SK-N-SH (cell line): ENCODE results near the gene GOLPH3L. TPM values are rescaled to one million over a fixed set of nuclear protein-coding genes. Genes with fewer than 3 reads are reported as not detected.
"Not testable (repeated sequence)": the region's sequence is repeated elsewhere in the genome, so short reads cannot be mapped to it uniquely, and the experiment has no call there.

Source experiments
- CTCF ChIA-PET: fragments of 300-600, 350-600 bp; formaldehyde crosslinking; extraction: SDS; loops from one replicate; lab custom pipeline; 2021; lab: Yijun Ruan, JAX
- POLR2A ChIA-PET: fragments of 350-600 bp; sonication (Branson Sonifier 250); formaldehyde crosslinking; extraction: SDS; loops from one replicate; lab custom pipeline; 2020; ENCODE audit warnings: antibody characterized with exemption, inconsistent platforms; lab: Yijun Ruan, JAX
- DNase-seq: peaks from one replicate; pipeline ENCODE4 v3.0.0; 2012
- H2AFZ ChIP-seq: fragments of 200-600 bp; sonication (generic); 2 replicates; pipeline ENCODE4 v1.8.1; 2016; ENCODE audit warnings: antibody characterized with exemption, mild to moderate bottlenecking, low read depth
- H3F3A ChIP-seq: fragments of 200-600 bp; sonication (generic); replicated peaks from 2 replicates; pipeline ENCODE3; 2016; ENCODE audit warnings: antibody characterized with exemption, mild to moderate bottlenecking; ENCODE audit not compliant: insufficient read depth
- H3K27ac ChIP-seq, 2 experiments: fragments of 200-500 bp in 1 of 2; fragments of 200-600 bp in 1 of 2; sonication (Bioruptor generic) in 1 of 2; sonication (generic), shearing (Covaris generic) in 1 of 2; 2 replicates each; pipeline versions ENCODE4 v1.5.1 to v1.6.1; 2014 to 2016; ENCODE audit warnings: low read depth in 2 of 2, inconsistent platforms in 1 of 2, low read length in 1 of 2, mild to moderate bottlenecking in 1 of 2, mixed read lengths in 1 of 2
- H3K27me3 ChIP-seq: fragments of 200-600 bp; sonication (generic), shearing (Covaris generic); 2 replicates; pipeline ENCODE4 v1.6.1; 2016; ENCODE audit warnings: mixed run types; ENCODE audit not compliant: insufficient read depth
- H3K36me3 ChIP-seq, 2 experiments: fragments of 200-500 bp in 1 of 2; fragments of 200-600 bp in 1 of 2; sonication (Bioruptor generic) in 1 of 2; sonication (generic) in 1 of 2; replicated peaks in 1 of 2; 2 replicates each; pipeline versions ENCODE3 to v1.5.1; 2014 to 2016; ENCODE audit warnings: low read length in 1 of 2, mild to moderate bottlenecking in 1 of 2; ENCODE audit not compliant: insufficient read depth in 2 of 2, control insufficient read depth in 1 of 2
- H3K4me1 ChIP-seq, 2 experiments: fragments of 200-500 bp in 1 of 2; fragments of 200-600 bp in 1 of 2; sonication (Bioruptor generic) in 1 of 2; sonication (generic), shearing (Covaris generic) in 1 of 2; 2 replicates each; pipeline versions ENCODE4 v1.5.1 to v1.6.1; 2014 to 2016; ENCODE audit warnings: low read depth in 1 of 2, low read length in 1 of 2, mixed run types in 1 of 2; ENCODE audit not compliant: insufficient read depth in 2 of 2, control insufficient read depth in 1 of 2
- H3K4me2 ChIP-seq: fragments of 200-600 bp; sonication (generic), shearing (Covaris generic); 2 replicates; pipeline ENCODE4 v1.6.1; 2017; ENCODE audit warnings: mixed run types
- H3K4me3 ChIP-seq, 2 experiments: fragments of 200-500 bp in 1 of 2; fragments of 200-600 bp in 1 of 2; sonication (Bioruptor generic) in 1 of 2; sonication (generic), shearing (Covaris generic) in 1 of 2; 2 replicates each; pipeline versions ENCODE4 v1.5.1 to v1.8.1; 2014 to 2016; ENCODE audit warnings: low read depth in 2 of 2, inconsistent platforms in 1 of 2, low read length in 1 of 2, mild to moderate bottlenecking in 1 of 2, mixed read lengths in 1 of 2, moderate library complexity in 1 of 2
- H3K79me2 ChIP-seq: fragments of 200-600 bp; sonication (generic); 2 replicates; pipeline ENCODE4 v1.8.1; 2017; ENCODE audit warnings: mild to moderate bottlenecking; ENCODE audit not compliant: insufficient read depth
- H3K9ac ChIP-seq: fragments of 200-600 bp; sonication (generic); 2 replicates; pipeline ENCODE4 v1.6.1; 2017; ENCODE audit warnings: mixed run types
- H3K9me2 ChIP-seq: fragments of 200-600 bp; sonication (generic); 2 replicates; pipeline ENCODE4 v1.6.1; 2017; ENCODE audit warnings: mixed run types
- H3K9me3 ChIP-seq: fragments of 200-600 bp; sonication (generic); 2 replicates; pipeline ENCODE4 v1.6.1; 2017; ENCODE audit warnings: mixed run types, mild to moderate bottlenecking, moderate library complexity
- H4K20me1 ChIP-seq: fragments of 200-600 bp; sonication (generic); 2 replicates; pipeline ENCODE4 v1.6.1; 2017; ENCODE audit warnings: mild to moderate bottlenecking, mixed run types; ENCODE audit not compliant: insufficient read depth
- ELF1 ChIP-seq: IDR thresholded peaks from 2 replicates; pipeline ENCODE4 v1.4.0; 2012
- EP300 ChIP-seq, 2 experiments: IDR thresholded peaks; 2 replicates each; pipeline versions ENCODE4 v1.4.0 to v1.6.1; 2012; ENCODE audit warnings: borderline replicate concordance in 1 of 2, low read depth in 1 of 2, low read length in 1 of 2
- EZH2phosphoT487 ChIP-seq: fragments of 200-600 bp; sonication (generic); IDR thresholded peaks from 2 replicates; pipeline ENCODE4 v1.6.1; 2017; ENCODE audit warnings: low read depth, mixed run types, mild to moderate bottlenecking, antibody characterized with exemption, moderate library complexity, borderline replicate concordance
- FOXM1 ChIP-seq: IDR thresholded peaks from 2 replicates; pipeline ENCODE4 v1.4.0; 2012; ENCODE audit warnings: low read depth, mild to moderate bottlenecking
- GABPA ChIP-seq: IDR thresholded peaks from 2 replicates; pipeline ENCODE4 v1.4.0; 2012; ENCODE audit warnings: low read depth, mild to moderate bottlenecking
- GATA2 ChIP-seq: sonication (generic); formaldehyde crosslinking; IDR thresholded peaks from 2 replicates; pipeline ENCODE4 v1.5.0; 2020; ENCODE audit warnings: mild to moderate bottlenecking, missing genetic modification reagents
- MEF2A ChIP-seq: IDR thresholded peaks from 2 replicates; pipeline ENCODE4 v1.4.0; 2012; ENCODE audit warnings: low read depth, borderline replicate concordance
- MXI1 ChIP-seq: IDR thresholded peaks from 2 replicates; pipeline ENCODE4 v1.6.1; 2012; ENCODE audit warnings: mild to moderate bottlenecking, low read depth, low read length, improper control_type of control experiment
- NFIC ChIP-seq: IDR thresholded peaks from 2 replicates; pipeline ENCODE4 v1.4.0; 2012; ENCODE audit warnings: borderline replicate concordance
- NRF1 ChIP-seq: IDR thresholded peaks from 2 replicates; pipeline ENCODE4 v1.6.1; 2012; ENCODE audit warnings: low read depth, mild to moderate bottlenecking, low read length
- POLR2AphosphoS5 ChIP-seq: IDR thresholded peaks from 2 replicates; pipeline ENCODE4 v1.6.1; 2012; ENCODE audit warnings: low read depth, low read length
- TEAD4 ChIP-seq: IDR thresholded peaks from 2 replicates; pipeline ENCODE4 v1.4.0; 2012; ENCODE audit warnings: mild to moderate bottlenecking, borderline replicate concordance; ENCODE audit not compliant: insufficient read depth
- WGBS: methylation state at CpG from one replicate; pipeline ENCODE4 v1.1.6; 2017; ENCODE audit warnings: low lambda C conversion rate; 5-methylcytosine and 5-hydroxymethylcytosine counted together
- polyA plus RNA-seq, 3 experiments: library from polyadenylated mRNA; depleted of rRNA; stranded (reverse); fragments of >200 nt; gene quantifications; 2 replicates each; pipeline ENCODE4 v1.2.3, GENCODE V29; 2012
- TF ChIP-seq, protein P1 (sequence below): fragments of 200-600 bp; sonication (generic); IDR thresholded peaks from 2 replicates; pipeline ENCODE4 v1.6.1; 2017; ENCODE audit warnings: antibody characterized with exemption, mild to moderate bottlenecking, moderate library complexity
- TF ChIP-seq, protein P2 (sequence below): fragments of 150-350 bp; IDR thresholded peaks from 2 replicates; pipeline ENCODE4 v1.6.1; 2017; ENCODE audit warnings: antibody characterized with exemption, low read length, low read depth, borderline replicate concordance

Gene GOLPH3L
- polyA plus RNA-seq, 1 of the 3 experiments (the other 2 are of a cell fraction), result 7.8 TPM

DNA sequence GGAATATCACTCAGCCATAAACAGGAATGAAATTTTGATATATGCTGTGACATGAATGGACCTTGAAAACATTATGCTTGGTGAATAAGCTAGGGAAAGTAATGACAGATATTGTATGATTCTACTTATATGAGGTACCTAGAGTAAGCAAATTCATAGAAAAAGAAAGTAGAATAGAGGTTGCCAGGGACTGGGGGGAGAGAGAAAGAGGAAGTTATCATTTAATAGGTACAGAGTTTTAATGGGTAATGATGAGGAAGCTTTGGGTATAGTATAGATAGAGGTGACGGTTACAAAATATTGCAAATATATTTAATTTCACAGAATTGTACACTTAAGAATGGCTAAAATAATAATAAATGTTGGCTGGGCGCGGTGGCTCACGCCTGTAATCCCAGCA lies 36.4 kb downstream of the GOLPH3L start:
- Histone ChIP-seq H3K9me2 (no peaks in the 10 kb centered on the region), H3K9ac (no peak overlapping the region), H3K4me1 (peaks cover 0 to 2% of the 10 kb centered on the region in 2 experiments; a peak in 1 of 4 replicates), H3K27me3 (no peaks in the 10 kb centered on the region), H2AFZ (no peak overlapping the region), H3K27ac (no peak overlapping the region), H3F3A (no peaks in the 10 kb centered on the region), H3K9me3 (no peaks in the 10 kb centered on the region), H3K36me3 (peaks cover 12 to 22% of the 10 kb centered on the region in 2 experiments), H4K20me1 (no peaks in the 10 kb centered on the region), H3K4me2 (no peak overlapping the region), H3K4me3 (no peak overlapping the region), H3K79me2 (no peaks in the 10 kb centered on the region)
- no peak for TF ChIP-seq EZH2phosphoT487
- no peak for TF ChIP-seq ELF1
- no peak for TF ChIP-seq EP300 (IDR thresholded peaks at IDR 0.05; ENCODE audit: borderline replicate concordance in 1 of 2, low read depth in 1 of 2, low read length in 1 of 2)
- TF ChIP-seq, protein P1, sequence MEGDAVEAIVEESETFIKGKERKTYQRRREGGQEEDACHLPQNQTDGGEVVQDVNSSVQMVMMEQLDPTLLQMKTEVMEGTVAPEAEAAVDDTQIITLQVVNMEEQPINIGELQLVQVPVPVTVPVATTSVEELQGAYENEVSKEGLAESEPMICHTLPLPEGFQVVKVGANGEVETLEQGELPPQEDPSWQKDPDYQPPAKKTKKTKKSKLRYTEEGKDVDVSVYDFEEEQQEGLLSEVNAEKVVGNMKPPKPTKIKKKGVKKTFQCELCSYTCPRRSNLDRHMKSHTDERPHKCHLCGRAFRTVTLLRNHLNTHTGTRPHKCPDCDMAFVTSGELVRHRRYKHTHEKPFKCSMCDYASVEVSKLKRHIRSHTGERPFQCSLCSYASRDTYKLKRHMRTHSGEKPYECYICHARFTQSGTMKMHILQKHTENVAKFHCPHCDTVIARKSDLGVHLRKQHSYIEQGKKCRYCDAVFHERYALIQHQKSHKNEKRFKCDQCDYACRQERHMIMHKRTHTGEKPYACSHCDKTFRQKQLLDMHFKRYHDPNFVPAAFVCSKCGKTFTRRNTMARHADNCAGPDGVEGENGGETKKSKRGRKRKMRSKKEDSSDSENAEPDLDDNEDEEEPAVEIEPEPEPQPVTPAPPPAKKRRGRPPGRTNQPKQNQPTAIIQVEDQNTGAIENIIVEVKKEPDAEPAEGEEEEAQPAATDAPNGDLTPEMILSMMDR, result no peak
- TF ChIP-seq FOXM1, result no peak
- TF ChIP-seq GABPA, result no peak
- no peak for TF ChIP-seq MXI1
- no peak for TF ChIP-seq POLR2AphosphoS5
- TF ChIP-seq NRF1, result no peak
- TF ChIP-seq GATA2 (CRISPR knock-in tag), result no peak
- TF ChIP-seq TEAD4, result no peak
- TF ChIP-seq NFIC, result no peak
- TF ChIP-seq, protein P2, sequence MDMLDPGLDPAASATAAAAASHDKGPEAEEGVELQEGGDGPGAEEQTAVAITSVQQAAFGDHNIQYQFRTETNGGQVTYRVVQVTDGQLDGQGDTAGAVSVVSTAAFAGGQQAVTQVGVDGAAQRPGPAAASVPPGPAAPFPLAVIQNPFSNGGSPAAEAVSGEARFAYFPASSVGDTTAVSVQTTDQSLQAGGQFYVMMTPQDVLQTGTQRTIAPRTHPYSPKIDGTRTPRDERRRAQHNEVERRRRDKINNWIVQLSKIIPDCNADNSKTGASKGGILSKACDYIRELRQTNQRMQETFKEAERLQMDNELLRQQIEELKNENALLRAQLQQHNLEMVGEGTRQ, result no peak
- no peak for TF ChIP-seq MEF2A
- WGBS, result 70% methylated on average over 4 of the region's 4 CpGs
- CTCF ChIA-PET, result interaction anchor here (1.2 kb wide), 1 partner anchor 64 kb away, joined by 3 read pairs; no protein-coding TSS in a partner anchor
- no peak for DNase-seq
- POLR2A ChIA-PET, result no interaction called here

- H4K20me1 ChIP-seq, DNase-seq, H3K9ac ChIP-seq, H3K9me3 ChIP-seq, H3K27ac ChIP-seq, POLR2A ChIA-PET, H3K79me2 ChIP-seq, CTCF ChIA-PET, H3F3A ChIP-seq, H3K4me1 ChIP-seq, H3K27me3 ChIP-seq, H2AFZ ChIP-seq, H3K4me3 ChIP-seq, H3K4me2 ChIP-seq, H3K9me2 ChIP-seq: not testable (repeated sequence)
- WGBS, result 84% methylated on average over 3 of the region's 4 CpGs
- peaks cover 12 to 18% of the 10 kb centered on the region in 2 experiments for H3K36me3 ChIP-seq
These were observed 39.9 kb downstream of the GOLPH3L start for GRCh38 chr1:150657064-150657463.

- H3K4me3 ChIP-seq, H2AFZ ChIP-seq, POLR2A ChIA-PET, H4K20me1 ChIP-seq, H3K9ac ChIP-seq, H3F3A ChIP-seq, H3K4me1 ChIP-seq, CTCF ChIA-PET, H3K9me2 ChIP-seq, H3K79me2 ChIP-seq, DNase-seq, H3K9me3 ChIP-seq, H3K27me3 ChIP-seq, H3K27ac ChIP-seq, H3K36me3 ChIP-seq, H3K4me2 ChIP-seq: not testable (repeated sequence)
- 100% methylated on average over 10 of the region's 10 CpGs for WGBS
These were observed 42.3 kb downstream of the GOLPH3L start for GRCh38 chr1:150654635-150655034.
